HG03066 (cell line): Measurements from ENCODE around the gene PEF1.

Experiments used
- ATAC-seq: cut with Tn5 transposase; IDR thresholded peaks from one replicate; pipeline ENCODE4 v1.9.1; 2021; ENCODE audit warnings: low read depth; ENCODE audit not compliant: unreplicated experiment

Gene PEF1

DNA sequence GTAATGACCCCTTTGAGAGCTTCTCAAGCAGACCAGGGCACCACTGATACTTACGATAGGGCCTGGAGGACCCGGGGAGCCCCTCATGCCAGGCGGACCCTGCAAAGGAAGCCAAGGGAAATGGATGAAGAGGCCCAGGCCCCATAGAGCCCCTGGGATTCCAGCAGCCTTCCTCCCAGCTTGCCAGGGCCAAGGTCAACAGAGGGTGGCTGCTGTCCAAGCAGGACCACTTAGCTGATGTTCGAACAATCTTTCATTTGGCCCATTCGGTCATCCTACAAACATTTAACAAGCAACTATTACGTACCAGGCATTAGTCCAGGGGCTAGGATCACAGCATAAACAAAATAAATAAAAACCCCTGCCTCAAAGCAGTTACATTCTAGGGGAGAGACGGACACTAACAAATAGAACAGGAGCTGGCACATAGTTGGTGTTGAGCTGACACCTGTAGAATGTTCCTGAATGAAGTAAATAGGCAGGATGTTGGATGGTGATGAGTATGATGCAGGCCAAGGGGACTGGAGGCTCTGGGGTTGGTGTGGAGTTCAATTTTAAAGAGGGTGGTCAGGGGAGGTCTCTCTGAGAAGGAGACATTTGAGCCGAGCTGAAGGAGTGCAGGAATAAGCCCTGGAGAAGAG lies 27.0 kb upstream of the PEF1 start:
- no peak for ATAC-seq

DNA sequence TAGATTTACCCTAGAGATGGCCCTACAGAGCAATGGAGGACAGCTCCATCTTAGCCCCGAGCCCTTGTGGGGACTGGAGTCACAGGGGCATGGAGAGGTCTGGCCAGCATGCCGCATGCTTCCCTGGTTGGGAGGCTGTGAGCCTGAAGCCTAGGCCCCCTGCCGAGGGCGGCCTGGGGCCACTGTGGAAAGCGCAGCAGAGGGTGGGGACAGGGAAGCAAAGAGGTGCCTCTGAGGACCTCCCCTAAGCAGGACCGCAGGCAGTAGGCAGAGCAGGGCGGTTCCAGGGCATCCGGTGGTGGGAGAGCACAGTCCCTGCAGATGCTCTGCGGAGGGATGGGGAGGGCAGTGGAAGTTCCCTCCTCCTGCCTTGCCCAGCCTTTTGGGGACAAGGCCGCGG lies 26.5 kb upstream of the PEF1 start:
- ATAC-seq: no peak

DNA sequence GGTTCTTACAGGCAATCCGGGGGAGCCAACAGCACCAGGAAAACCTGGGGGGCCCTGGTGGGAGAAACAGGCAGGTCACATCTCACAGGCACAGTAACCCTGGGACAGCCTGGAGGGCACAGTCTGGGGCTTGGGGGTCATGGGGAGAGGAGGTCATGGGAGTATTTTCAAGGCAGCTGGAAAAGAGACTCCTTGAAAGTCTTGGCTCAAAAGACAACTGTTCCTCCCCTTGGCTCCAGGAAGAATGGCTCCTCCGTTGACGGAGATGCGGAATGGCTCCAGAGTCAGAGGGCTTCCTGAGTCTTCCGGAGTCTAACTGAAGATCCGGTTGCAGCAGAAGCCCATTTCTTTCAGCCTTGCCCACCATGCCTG lies 25.9 kb upstream of the PEF1 start:
- ATAC-seq: no peak

DNA sequence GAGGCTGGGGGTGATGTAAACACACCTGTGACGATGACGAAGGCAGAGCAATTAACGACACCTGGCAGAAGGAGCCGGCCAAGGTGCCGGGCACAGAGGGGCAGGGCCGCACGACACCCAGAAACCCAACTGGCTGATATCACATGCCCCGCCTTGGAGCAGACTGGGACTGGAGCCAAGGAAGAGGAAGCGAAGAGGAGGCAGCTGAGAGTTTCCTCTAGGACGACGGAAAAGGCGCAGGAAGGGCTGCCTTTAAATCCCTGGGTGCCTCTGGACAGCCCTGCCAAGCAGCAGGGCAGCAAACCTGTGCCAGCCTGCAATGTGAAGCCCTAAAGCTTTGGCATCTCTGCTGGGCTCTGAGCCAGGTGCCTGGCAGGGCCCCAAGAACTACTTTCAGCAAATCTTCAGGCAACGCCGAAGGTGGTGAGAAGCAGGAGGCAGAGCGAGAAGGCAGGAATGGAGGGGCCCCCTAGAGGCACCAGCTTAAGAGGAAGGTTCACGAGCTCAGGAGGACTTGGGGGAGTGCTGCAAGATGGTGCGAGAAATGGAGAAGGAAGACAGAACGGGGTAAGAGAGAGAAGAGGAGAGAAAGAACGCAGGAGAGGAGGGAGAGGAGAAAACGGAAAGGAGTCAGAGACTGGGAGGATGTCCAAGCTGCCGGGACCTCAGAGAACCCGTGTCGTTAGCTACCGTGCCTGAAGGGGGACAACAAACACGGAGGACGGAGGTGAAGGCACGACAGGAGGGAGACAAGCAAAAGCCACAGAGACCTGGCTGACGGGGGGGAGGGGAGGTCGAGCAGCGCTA lies 25.3 kb upstream of the PEF1 start:
- ATAC-seq: no peak

DNA sequence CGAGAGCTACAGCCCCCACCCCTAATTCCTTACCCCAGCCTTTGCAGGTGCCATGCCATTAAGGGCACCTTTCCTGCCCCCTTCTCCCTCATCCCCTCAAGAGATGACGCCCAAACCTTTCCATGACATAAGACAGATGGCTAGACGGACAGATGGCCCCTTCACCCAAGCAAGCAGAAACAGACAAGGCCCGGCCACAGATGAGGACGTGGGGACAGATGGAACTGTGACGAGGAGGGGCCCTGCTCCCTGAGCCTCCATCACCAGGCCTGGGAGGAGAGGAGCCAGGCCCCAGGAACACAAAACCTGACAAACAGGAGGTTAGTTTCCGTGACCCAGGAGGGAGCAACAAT lies 24.7 kb upstream of the PEF1 start:
- no peak for ATAC-seq

DNA sequence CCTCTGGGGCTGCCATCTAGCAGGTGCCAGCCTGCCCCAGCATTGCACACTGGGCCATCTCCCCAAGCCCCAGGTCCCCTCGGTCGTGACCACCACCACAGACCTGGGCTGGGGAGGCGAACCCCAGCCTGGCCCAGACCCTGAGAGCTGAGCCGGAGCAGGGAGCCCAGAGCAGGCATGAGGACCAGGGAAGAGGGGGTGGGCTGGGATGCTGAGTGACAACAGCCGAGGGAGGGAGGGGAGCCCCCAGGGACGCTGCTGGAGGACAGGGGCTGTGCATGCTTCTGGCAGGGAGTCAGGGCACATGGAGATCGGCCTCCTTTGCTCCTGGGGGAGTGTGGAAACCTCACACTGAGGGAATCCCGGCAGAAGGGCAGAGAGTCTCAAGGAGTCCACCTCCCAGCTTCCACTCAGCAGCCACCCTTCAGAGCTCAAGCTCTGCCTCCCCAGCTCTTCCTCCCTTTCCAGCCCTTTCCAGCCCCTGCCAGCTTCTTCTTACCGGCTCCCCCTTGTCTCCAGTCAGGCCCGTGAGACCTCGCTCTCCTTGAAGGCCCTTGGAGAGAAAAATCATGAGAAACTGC lies 23.7 kb upstream of the PEF1 start:
- no peak for ATAC-seq

DNA sequence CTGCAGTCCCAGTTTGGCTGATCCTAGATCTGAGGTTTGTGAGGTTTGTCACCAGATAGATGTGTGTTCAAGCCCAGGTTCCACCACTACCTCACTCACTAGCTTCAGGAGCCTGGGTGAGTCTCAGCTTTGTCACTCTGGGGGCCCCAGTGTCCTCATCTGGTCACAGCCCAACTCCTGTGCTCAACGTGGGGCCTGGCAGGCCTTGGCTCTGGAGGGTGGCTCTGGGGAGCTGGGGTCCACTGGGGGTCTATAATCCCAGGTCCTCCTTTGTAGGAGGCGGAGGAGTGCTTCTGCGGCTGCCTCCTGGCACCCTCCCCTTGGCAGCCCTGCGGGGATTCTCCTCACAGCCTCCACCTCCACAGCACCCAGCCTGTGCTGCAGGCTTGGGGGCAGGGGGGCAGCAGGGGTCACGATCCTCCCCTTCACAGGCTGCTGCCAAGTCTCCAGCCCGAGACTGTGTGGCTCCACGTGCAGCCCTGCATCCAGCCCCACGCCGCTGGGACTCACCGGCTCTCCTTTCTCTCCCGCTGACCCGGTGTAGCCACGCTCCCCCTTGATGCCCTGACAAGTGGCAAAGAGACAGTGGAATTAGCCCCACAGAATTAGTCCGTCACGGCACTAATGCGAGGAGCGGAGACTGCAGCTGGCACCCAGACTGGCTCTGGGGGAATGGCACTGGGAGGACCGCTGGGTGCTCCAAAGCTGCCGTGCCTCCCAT lies 22.5 kb upstream of the PEF1 start:
- no peak for ATAC-seq

DNA sequence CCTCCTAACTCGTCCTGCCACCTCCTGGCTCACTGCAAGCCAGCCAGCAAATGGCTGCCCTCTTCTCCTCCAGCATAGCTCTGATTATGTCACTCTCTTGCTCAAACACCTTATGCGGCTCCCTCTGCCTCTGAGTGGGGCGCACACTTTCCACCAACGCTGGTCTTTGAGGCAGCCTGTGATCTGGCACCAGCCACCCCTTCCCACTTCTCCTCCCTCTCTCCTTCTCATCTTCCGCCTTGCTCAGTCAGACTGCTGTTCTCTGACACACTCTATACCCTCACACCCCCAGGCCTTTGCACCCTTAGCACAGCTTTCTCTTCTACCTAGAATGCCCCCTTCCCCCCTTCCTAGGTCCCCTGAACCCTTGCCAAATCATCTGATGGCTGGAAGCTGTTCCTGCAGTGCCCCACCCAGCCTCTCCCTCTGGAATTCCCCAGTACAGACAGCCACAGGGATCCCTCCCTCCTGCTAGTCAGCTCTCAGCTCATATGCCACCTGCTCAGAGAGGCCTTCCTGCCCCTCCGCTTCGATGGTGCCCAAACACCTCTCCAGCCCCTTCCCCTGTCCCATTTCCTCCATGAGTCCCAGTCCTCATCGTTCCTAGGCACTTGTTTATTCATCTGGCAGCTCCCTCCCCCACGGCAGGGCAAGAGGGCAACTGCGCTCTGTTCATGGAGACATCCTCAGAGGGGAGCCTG lies 21.7 kb upstream of the PEF1 start:
- ATAC-seq: no peak

DNA sequence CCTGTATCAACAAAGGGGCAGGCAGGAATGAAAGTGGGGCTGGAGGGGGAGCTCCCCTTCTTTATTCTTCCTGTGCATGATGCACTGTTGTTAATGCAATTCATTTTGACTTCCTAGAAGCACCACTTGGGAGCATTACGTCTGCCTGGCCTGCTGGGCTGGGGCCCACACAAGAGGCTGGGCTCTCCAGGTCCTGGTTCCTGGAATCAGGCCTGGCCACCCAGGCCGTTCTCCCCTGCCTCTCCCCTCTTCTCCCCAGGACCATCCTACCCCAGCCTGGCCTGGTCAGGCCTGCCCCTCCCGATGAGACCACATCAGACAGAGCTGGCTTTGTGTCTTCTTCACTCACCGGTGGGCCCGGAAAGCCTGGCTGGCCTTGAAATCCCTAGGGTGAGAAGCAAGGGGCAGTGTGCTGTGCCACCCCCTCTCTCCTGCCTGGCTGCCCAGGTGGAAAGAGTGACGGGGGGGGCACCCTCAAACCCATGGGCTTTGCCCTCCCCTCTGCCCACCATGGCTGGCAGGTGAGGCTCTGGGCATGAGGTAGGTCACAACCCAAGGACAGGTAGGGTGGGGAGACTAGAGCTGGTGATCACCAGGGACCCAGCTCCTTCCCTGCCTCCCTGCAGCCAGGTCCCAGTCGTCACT lies 20.7 kb upstream of the PEF1 start:
- ATAC-seq: no peak

DNA sequence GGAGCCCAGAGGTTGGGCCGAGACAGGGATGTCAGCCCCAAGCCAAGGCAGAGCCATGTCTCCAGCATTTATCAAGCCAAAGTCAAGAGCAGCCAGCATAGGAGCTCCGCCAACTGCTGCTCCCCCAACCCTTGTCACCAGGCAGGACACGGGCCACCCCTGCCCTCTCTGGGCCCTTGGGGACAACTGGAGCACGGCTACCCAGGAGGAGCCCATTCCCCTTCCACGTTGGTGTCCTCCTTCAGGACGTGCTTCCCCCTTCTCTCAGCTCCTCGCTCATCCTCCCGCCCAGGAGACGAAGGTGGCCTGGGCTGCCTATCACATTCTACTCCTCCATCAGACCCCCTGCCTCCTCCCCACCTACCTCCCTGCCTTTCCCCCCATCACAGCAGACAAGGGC lies 19.9 kb upstream of the PEF1 start:
- ATAC-seq: no peak

DNA sequence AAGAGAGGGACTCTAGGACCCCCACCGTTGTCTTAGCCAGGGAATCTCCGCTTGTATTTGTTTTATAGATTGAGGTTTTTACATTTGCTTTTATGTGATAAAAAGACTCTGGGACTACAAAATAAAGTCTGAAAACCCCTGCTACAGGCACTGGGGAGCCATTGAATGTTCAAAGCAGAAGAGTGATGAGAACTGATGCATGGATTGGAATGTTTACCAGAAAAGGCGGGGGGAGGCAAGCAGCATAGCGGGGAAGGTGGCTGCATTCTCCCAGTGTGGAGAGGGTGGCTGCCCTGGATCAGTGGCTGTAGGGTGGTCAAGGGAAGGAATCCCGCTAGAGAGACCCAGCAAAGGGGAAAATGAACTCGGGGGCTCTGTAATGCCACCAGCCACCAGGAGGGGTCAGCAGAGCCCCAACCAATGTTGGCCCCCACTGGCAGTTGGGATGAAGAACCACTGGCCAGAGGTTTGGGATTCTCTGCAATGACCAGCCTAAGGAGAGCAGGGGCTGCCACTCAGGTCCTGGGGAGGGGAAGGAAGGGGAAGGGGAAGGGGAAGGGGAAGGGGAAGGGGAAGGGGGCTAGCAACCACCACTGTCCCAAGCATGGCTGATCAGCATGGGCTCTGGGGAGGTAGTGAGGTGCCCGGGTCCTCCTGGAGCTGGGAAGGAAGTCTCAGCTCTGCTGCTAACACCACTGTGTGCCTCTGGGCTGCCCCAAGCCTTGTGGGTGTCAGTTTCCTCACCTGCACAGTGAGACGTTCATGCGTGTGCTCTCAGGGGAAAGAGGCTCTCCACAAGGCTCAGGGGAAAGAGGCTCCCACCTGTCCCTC lies 19.2 kb upstream of the PEF1 start:
- ATAC-seq: no peak

DNA sequence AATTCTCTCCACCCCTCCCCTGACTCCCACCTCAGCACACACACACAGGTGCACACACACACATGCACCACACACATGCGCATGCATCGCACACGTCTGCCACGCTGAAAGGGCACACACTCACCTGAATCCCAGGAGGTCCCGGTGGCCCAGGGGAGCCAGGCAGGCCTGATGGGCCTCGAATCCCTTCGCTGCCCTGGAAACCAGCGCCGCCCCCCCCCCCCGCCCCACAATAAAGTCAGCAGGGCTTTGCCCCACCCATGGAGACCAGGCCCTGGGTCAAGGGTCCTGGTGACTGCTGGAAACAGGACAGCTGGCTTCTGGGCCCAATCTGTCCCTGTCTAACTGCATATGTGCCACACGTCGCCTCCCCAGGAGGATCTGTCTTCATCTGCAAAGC lies 17.8 kb upstream of the PEF1 start:
- no peak for ATAC-seq

DNA sequence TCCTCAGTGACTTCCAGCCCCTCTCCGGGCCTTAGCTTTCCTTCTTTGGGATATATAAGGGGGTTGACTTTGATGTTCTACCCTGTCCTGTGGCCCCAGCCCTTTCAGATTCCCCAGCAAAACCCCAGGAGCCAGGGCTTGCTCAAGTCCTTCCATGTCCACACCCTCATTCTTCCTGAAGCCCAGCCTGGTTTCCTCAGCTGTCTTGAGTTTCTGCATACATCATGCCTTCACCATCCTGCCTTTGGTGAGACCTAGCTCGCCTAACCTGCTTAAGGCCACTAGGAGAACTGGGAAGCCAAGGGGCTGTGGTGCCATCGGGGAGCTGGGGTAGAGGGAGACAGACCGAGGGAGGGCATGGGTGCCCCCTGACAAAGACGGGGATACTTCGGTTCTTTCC lies 17.2 kb upstream of the PEF1 start:
- ATAC-seq: no peak

DNA sequence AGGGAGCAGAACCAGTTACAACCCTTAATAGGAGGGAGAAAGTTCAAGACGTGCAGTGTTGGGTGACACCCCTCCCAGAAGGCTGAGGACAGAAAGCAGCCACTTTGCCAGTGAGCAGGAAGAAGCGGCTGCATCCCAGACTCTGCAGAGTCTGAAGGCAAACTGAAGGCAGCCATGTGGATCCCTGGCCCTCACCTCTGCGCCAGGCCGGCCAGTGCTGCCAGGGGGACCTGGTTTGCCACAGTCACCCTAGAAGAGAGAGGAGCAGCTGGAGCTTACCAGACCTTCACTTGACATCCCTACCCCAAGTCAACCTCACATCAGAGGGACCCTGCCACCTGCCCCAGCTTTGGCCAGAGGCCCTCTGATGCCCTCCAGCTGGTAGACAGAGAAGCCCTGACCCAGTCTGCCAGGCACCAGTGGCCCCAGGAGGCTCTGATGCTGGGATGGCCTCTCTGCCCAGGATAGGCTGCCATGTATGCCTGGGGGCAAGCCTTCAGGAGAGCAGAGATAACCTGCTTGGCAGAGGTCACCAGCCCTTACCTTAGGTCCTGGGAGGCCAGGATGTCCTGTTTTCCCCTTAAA lies 16.3 kb upstream of the PEF1 start:
- no peak for ATAC-seq

DNA sequence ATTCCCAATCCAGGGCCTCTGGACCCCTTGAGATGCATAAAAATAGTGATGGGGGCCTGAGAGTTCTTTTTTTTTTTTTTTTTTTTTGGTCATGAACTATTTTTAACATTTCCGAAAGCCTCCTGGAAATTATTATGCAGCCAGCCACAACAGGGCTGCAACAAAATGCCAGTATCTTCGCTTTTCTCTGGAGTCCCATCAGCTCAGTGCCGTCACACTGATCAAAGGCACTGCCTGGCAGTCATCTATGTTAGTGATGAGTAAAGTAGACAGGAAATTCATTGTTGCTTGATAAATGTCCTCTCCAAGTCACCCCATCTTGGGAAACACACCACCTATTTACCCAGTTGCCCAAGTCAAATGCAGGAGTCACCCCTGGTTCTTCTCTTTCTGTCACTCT lies 15.2 kb upstream of the PEF1 start:
- ATAC-seq: no peak

DNA sequence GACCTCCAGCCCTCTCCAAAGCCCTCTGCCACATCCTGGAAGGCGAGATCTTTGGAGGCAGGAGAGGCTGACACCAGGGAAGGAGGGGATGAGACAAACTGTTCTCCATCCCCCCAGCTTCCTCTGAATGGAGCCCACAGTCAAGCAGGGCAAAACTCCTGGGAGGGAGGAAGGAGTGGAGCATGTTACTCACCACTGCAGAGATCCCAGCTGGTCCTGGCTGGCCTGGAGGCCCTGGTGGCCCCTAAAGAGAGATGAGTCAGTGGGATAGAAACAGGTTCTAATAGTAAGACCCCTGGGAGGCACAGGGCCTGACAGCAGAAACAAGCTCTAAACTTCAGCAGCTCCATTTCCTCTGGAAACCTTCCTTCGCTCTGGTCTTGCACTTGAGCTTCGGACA lies 14.0 kb upstream of the PEF1 start:
- ATAC-seq: no peak

DNA sequence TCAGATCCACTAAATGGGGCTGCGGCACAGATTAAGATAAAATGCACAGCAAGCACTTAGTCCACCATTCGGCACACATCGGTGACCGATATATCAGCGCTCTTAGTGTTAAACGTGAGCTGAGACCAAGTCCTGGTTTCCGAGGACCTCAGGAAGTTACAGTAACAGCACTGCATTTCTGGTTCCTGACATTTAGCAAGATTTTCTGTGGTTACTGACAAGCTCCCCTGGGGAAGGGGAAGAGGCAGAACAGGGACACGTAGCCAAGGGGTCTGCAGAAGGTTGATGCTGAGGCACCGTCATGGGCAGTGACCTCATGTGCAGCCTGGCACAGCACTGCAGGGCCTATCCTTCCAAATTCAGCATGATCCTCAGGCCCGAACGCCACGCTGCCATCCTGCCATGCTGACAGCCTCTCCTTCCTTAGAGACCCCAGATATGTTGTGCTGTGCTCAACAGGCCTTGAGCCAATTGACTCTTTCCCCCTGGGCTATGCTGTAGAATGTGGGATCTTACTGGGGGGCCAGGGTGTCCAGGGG lies 13.4 kb upstream of the PEF1 start:
- ATAC-seq: no peak

DNA sequence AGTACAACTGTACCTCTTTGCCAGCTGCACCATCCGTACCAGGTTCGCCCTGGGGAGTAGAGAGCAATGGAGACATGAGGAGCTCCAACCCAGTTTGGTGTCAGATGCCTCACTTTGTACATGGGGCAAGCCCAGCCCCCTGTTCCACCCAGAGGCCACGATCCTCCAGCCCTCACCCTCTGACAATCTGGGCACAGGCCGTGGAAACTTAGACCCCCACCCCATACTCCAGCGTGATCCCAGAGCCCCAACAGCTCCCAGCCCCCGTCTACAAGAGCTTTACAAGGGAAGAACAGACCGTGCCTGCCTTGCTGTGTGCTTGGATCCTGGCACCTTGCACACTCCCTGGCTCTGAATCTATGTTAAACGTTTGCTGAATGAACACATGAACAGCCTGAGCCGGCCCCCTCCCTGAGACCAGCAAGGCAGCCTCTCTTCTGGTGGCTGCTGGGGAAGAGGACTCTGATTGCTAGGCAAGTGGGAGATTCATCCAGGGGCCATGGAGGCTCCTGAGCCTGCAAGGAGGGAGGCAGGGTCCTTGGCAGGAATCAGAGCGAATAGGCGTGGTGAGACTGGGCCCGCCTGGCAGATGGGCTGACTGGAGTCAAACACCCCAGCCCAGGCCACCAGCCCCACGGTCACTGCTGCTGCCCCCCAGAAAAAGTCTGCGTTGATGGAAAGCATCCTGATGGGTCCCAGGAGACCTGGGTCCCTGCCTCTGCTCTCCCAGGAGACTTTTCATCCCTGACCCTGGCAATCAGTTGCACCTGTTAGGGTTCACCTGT lies 12.5 kb upstream of the PEF1 start:
- no peak for ATAC-seq
